ENCODE data around the gene LRRC45. TPM values are rescaled to one million over a fixed set of nuclear protein-coding genes. Genes with fewer than 3 reads are reported as not detected.

Gene LRRC45
- total and polyA plus RNA-seq, 2 donors (not counting 3 experiments of a cell fraction or from before 2014, with no cell fraction given): 7.6 to 22.9 TPM

DNA sequence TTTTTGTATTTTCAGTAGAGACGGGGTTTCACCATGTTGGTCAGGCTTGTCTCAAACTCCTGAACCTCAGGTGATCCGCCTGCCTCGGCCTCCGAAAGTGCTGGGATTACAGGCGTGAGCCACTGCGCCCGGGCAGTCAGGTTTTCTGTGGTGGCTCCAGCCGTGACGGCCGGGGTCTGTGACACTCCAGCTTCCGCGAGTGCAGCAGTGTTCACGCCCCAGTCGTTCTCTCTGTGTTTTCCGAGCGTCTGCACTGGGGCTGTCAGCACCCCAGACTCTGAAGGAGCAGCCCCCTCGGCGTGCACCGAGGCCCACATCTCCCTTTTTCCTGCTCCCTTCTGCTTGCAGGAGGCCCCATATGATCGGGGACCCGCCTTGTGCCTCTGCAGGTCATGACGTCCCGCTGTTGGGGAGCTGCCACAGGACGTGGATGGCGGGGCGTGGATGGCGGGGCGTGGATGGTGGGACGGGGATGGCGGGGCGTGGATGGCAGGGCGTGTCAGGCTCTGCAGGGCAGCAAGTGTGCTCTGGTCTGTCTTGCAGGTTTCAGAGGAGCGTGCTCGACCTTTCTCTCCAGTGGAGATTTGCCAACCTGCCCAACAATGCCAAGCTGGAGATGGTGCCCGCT is 40.0 kb upstream of the LRRC45 start:
- intact Hi-C loops (cut with micrococcal nuclease): no loop called here
- no peak overlapping the region for H3K4me3 ChIP-seq (replicated peaks in 1 of 3; ENCODE audit: insufficient read depth in 1 of 3, low read depth in 1 of 3, low read length in 3 of 3)
- dilution Hi-C loops (cut with MboI; ENCODE audit: extremely low pct_ligation_motif_present, low sequenced_read_pairs): no loop called here
- H3K27me3 ChIP-seq (ENCODE audit: control insufficient read depth in 2 of 2, insufficient read depth in 2 of 2, low read length in 2 of 2): no peaks in the 10 kb centered on the region
- no TSS peak for BruUV-seq (replicated peaks)
- peaks cover 0 to 18% of the 10 kb centered on the region in 2 experiments for H3K36me3 ChIP-seq (ENCODE audit: control insufficient read depth in 2 of 2, extremely low read depth in 1 of 2, insufficient read depth in 2 of 2, low read length in 2 of 2)
- no peak overlapping the region for H3K4me2 ChIP-seq (ENCODE audit: insufficient read depth, low read length)
- H3K9me1 ChIP-seq (replicated peaks; ENCODE audit: control insufficient read depth, extremely low read depth, insufficient read depth, low read length): no peaks in the 10 kb centered on the region
- H4K20me1 ChIP-seq (replicated peaks; ENCODE audit: control insufficient read depth, extremely low read depth, insufficient read depth, low read length): no peaks in the 10 kb centered on the region
- no peaks in the 10 kb centered on the region for H3K79me2 ChIP-seq (ENCODE audit: control insufficient read depth, insufficient read depth, low read length)
- H3K4me1 ChIP-seq (ENCODE audit: control insufficient read depth, extremely low read depth, insufficient read depth, low read length): peaks cover 2% of the 10 kb centered on the region
- H3K9me3 ChIP-seq (replicated peaks; ENCODE audit: control insufficient read depth, insufficient read depth, low read length): no peaks in the 10 kb centered on the region
- no peak overlapping the region for H2AFZ ChIP-seq (ENCODE audit: low read depth, low read length)
- no peak for FAIRE-seq
- DNase-seq (ENCODE audit: low read depth, low spot score): no peak
- ChIA-PET CTCF (interaction anchor here (1.8 kb wide), 2 partner anchors 24 to 37 kb away, joined by 5 to 6 read pairs; no protein-coding TSS in a partner anchor), POLR2A (no interaction called here)
- TF ChIP-seq POLR2A (IDR thresholded peaks at IDR 0.05; ENCODE audit: low read depth, low read length): no peak
- TF ChIP-seq, protein P1, sequence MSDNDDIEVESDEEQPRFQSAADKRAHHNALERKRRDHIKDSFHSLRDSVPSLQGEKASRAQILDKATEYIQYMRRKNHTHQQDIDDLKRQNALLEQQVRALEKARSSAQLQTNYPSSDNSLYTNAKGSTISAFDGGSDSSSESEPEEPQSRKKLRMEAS (IDR thresholded peaks at IDR 0.05; ENCODE audit: insufficient read depth, insufficient read length): no peak
- TF ChIP-seq, protein P2, sequence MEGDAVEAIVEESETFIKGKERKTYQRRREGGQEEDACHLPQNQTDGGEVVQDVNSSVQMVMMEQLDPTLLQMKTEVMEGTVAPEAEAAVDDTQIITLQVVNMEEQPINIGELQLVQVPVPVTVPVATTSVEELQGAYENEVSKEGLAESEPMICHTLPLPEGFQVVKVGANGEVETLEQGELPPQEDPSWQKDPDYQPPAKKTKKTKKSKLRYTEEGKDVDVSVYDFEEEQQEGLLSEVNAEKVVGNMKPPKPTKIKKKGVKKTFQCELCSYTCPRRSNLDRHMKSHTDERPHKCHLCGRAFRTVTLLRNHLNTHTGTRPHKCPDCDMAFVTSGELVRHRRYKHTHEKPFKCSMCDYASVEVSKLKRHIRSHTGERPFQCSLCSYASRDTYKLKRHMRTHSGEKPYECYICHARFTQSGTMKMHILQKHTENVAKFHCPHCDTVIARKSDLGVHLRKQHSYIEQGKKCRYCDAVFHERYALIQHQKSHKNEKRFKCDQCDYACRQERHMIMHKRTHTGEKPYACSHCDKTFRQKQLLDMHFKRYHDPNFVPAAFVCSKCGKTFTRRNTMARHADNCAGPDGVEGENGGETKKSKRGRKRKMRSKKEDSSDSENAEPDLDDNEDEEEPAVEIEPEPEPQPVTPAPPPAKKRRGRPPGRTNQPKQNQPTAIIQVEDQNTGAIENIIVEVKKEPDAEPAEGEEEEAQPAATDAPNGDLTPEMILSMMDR (IDR thresholded peaks at IDR 0.05; ENCODE audit: extremely low read depth in 1 of 2, insufficient read depth in 1 of 2, low read depth in 1 of 2, low read length in 2 of 2): no peak
- no peak for TF ChIP-seq GATA2 (IDR thresholded peaks at IDR 0.05; ENCODE audit: insufficient read depth, insufficient read length, low read depth, low read length)
- no peak for TF ChIP-seq FOS (IDR thresholded peaks at IDR 0.05; ENCODE audit: borderline replicate concordance, insufficient read depth, low read length)
- no peak for TF ChIP-seq JUN (IDR thresholded peaks at IDR 0.05; ENCODE audit: borderline replicate concordance, insufficient read depth, insufficient read length, low read depth)
- no peak for TF ChIP-seq POLR2AphosphoS5 (IDR thresholded peaks at IDR 0.05; ENCODE audit: insufficient read depth, low read depth, low read length)
- no peak for TF ChIP-seq MYC (IDR thresholded peaks at IDR 0.05; ENCODE audit: low read depth, low read length)
- TF ChIP-seq EZH2 (IDR thresholded peaks at IDR 0.05; ENCODE audit: borderline replicate concordance, low read depth, low read length, severe bottlenecking): no peak
- H3K27ac ChIP-seq (ENCODE audit: insufficient read depth, low read depth, low read length): no peak overlapping the region
- no peak overlapping the region for H3K9ac ChIP-seq (replicated peaks; ENCODE audit: extremely low read depth, insufficient read depth, low read length)

Measured in endothelial cell of umbilical vein (primary cell).